Kidney (tissue), 14 donors: ENCODE data around the gene ACER3. TPM values are rescaled to one million over a fixed set of nuclear protein-coding genes. Genes with fewer than 3 reads are reported as not detected.

Source experiments
- DNase-seq, 5 donors: peaks; one replicate each; pipeline ENCODE4 v3.0.0-alpha.2; 2013 to 2020
- FAIRE-seq: peaks from 2 replicates; lab custom pipeline; 2012; peaks lifted over from hg19 to GRCh38; lab: Jason Lieb, UNC
- H3K27ac ChIP-seq, 2 donors: one replicate each; pipeline ENCODE4 v1.7.0; 2013; ENCODE audit warnings: low read depth in 2 of 2, low read length in 2 of 2, inconsistent platforms in 1 of 2
- H3K27me3 ChIP-seq: one replicate; pipeline ENCODE4 v1.7.1; 2013; ENCODE audit warnings: low read length, inconsistent platforms; ENCODE audit not compliant: control insufficient read depth, insufficient read depth
- H3K36me3 ChIP-seq, 3 donors: one replicate each; pipeline versions ENCODE4 v1.7.0 to v1.7.1; 2013; ENCODE audit warnings: low read length in 3 of 3, control low read depth in 1 of 3, inconsistent platforms in 1 of 3; ENCODE audit not compliant: insufficient read depth in 3 of 3, control insufficient read depth in 2 of 3
- H3K4me1 ChIP-seq, 3 donors: one replicate each; pipeline versions ENCODE4 v1.7.0 to v1.7.1; 2013; ENCODE audit warnings: low read length in 3 of 3, inconsistent platforms in 1 of 3, low read depth in 1 of 3; ENCODE audit not compliant: control insufficient read depth in 2 of 3, insufficient read depth in 2 of 3
- H3K4me3 ChIP-seq, 3 donors: one replicate each; pipeline versions ENCODE4 v1.7.0 to v1.8.1; 2013; ENCODE audit warnings: low read length in 3 of 3, control low read depth in 1 of 3, inconsistent platforms in 1 of 3
- H3K9ac ChIP-seq, 3 donors: one replicate each; pipeline versions ENCODE4 v1.7.0 to v1.7.1; 2013; ENCODE audit warnings: low read length in 3 of 3, control low read depth in 1 of 3, inconsistent platforms in 1 of 3
- H3K9me3 ChIP-seq, 3 donors: one replicate each; pipeline versions ENCODE4 v1.7.0 to v1.7.1; 2013; ENCODE audit warnings: low read length in 3 of 3, control low read depth in 1 of 3, inconsistent platforms in 1 of 3; ENCODE audit not compliant: control insufficient read depth in 2 of 3, insufficient read depth in 1 of 3
- intact Hi-C: fragments of 100-400 bp; cut with DNase I; formaldehyde crosslinking; loops from one replicate; pipeline ENCODE4 v1.11.1; 2022
- polyA plus RNA-seq: library from polyadenylated mRNA; stranded (reverse); fragments of 350-450 nt; fragmentation: Illumina TruSeq; extraction: RNeasy Lipid Tissue Mini Kit (QIAGEN cat#74804); gene quantifications from one replicate; pipeline ENCODE4 v1.2.3, GENCODE V29; 2014; ENCODE audit warnings: low read depth, low replicate concordance; ENCODE audit not compliant: insufficient read depth
- total RNA-seq: library from RNA; stranded (reverse); fragmentation: NEBNext Ultra II Directional; extraction: Animal tissue kit (Norgen Biotek cat#: 25700); gene quantifications from one replicate; pipeline ENCODE4 v1.2.1, GENCODE V29; 2021
- TF ChIP-seq, protein P1 (sequence below): IDR thresholded peaks from 3 replicates; pipeline ENCODE4 v1.5.1; 2012; ENCODE audit warnings: mild to moderate bottlenecking, moderate library complexity, borderline replicate concordance; ENCODE audit not compliant: insufficient read depth; ENCODE audit errors: extremely low read depth
- donor health status: control.
- donor health status: control.
- donor health status: control.
- donor health status: control.
- donor health status: control.
- donor health status: DM: yes; HTN: yes; CAD: no.
- donor health status: Normal renal cell carcinoma (clear cell type).

Gene ACER3
- total and polyA plus RNA-seq, 2 donors from 2014 or later = 5.9 to 35.3 TPM

DNA sequence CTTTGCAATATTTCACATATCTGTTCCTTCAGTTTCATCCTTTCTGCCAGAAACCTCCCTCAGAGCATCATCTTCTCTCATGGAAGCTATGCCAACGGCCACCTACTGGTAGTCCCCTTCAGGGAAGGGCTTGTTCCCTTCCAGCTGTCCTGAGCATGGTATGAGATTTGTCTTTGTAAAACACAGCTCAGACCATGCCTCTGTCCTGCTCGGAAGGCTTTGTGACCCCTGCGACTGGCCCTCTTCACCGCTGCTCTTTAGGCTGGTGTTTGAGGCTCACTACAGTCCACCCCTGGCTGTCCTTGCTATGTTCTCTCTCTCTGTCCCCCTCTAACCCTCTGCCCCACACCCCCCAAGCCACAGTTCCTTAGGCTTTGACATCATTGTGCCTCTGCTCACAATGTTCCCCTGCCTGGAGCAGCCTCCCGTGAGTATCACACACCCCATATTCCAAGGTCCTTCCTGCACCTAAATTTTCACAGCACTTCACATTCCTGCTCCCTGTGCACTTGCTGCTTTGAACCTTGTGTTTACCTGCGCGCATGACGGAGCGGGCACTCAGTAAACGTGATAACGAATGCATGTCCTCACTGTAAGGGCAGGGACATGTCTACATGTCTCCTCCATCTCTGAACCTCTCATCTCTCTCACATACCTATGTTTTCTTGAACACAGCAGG, 24.0 kb upstream of the ACER3 start:
- Histone ChIP-seq H3K9me3 (no peaks in the 10 kb centered on the region), H3K4me3 (no peak overlapping the region), H3K27me3 (no peaks in the 10 kb centered on the region), H3K36me3 (no peaks in the 10 kb centered on the region), H3K9ac (no peak overlapping the region), H3K27ac (no peak overlapping the region), H3K4me1 (peaks cover 0 to 3% (median 0%) of the 10 kb centered on the region in 3 donors)
- FAIRE-seq = no peak
- TF ChIP-seq, protein P1, sequence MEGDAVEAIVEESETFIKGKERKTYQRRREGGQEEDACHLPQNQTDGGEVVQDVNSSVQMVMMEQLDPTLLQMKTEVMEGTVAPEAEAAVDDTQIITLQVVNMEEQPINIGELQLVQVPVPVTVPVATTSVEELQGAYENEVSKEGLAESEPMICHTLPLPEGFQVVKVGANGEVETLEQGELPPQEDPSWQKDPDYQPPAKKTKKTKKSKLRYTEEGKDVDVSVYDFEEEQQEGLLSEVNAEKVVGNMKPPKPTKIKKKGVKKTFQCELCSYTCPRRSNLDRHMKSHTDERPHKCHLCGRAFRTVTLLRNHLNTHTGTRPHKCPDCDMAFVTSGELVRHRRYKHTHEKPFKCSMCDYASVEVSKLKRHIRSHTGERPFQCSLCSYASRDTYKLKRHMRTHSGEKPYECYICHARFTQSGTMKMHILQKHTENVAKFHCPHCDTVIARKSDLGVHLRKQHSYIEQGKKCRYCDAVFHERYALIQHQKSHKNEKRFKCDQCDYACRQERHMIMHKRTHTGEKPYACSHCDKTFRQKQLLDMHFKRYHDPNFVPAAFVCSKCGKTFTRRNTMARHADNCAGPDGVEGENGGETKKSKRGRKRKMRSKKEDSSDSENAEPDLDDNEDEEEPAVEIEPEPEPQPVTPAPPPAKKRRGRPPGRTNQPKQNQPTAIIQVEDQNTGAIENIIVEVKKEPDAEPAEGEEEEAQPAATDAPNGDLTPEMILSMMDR = no peak
- no peak for DNase-seq
- intact Hi-C loops = no loop called here

- no peaks in the 10 kb centered on the region for H3K36me3 ChIP-seq
Measured at GRCh38 chr11:76837696-76838677, 22.7 kb upstream of the ACER3 start.

GRCh38 chr11:76838678-76839068, 22.0 kb upstream of the ACER3 start:
- intact Hi-C loops = no loop called here
- Histone ChIP-seq H3K27ac (no peak overlapping the region), H3K9ac (no peak overlapping the region), H3K4me1 (peaks cover 0 to 3% (median 0%) of the 10 kb centered on the region in 3 donors), H3K27me3 (no peaks in the 10 kb centered on the region), H3K4me3 (no peak overlapping the region), H3K9me3 (no peaks in the 10 kb centered on the region), H3K36me3 (no peaks in the 10 kb centered on the region)
- FAIRE-seq = no peak
- TF ChIP-seq, protein P1 = peak; percentile 10
- peak in 4 of 5 donors; percentile 26 to 51 (median 33) for DNase-seq

More at GRCh38 chr11:76837696-76838677, 22.7 kb upstream of the ACER3 start:
- Histone ChIP-seq H3K9me3 (no peaks in the 10 kb centered on the region), H3K4me1 (peaks cover 0 to 3% (median 0%) of the 10 kb centered on the region in 3 donors), H3K27ac (no peak overlapping the region), H3K9ac (no peak overlapping the region), H3K4me3 (no peak overlapping the region), H3K27me3 (no peaks in the 10 kb centered on the region)
- TF ChIP-seq, protein P1 = no peak
- no peak for DNase-seq
- no peak for FAIRE-seq
- intact Hi-C loops = no loop called here
